Mesothelial cell of epicardium (in vitro differentiated cells): ENCODE measurements around the gene HOXD3. TPM values are rescaled to one million over a fixed set of nuclear protein-coding genes. Genes with fewer than 3 reads are reported as not detected.

Experiments used
- DNase-seq, 2 experiments: peaks; one replicate each; pipeline ENCODE4 v3.0.0; 2021; ENCODE audit warnings: low spot score in 2 of 2; ENCODE audit not compliant: unreplicated experiment in 2 of 2
- H3K27ac Mint-ChIP-seq: 2 replicates; pipeline ENCODE4 v1.8.0; 2021; ENCODE audit warnings: mixed read lengths
- H3K27me3 Mint-ChIP-seq: 2 replicates; pipeline ENCODE4 v1.8.0; 2021; ENCODE audit warnings: low read depth, mixed read lengths
- H3K36me3 Mint-ChIP-seq: 2 replicates; pipeline ENCODE4 v1.8.0; 2021; ENCODE audit warnings: mixed read lengths
- H3K4me1 Mint-ChIP-seq: 2 replicates; pipeline ENCODE4 v1.8.0; 2021; ENCODE audit warnings: mixed read lengths
- H3K4me3 Mint-ChIP-seq: 2 replicates; pipeline ENCODE4 v1.8.0; 2021; ENCODE audit warnings: mild to moderate bottlenecking, moderate library complexity, mixed read lengths
- H3K9me3 Mint-ChIP-seq: 2 replicates; pipeline ENCODE4 v1.8.0; 2021; ENCODE audit warnings: mixed read lengths
- CTCF ChIP-seq: fragments of 200-600 bp; sonication (generic); IDR thresholded peaks from one replicate; pipeline ENCODE4 v1.5.0; 2021; ENCODE audit warnings: antibody characterized with exemption; ENCODE audit not compliant: unreplicated experiment
- total RNA-seq: library from RNA; stranded (reverse); gene quantifications from 3 replicates; pipeline ENCODE4 v1.2.1, GENCODE V29; 2021

Gene HOXD3
- total RNA-seq, 1 donor from 2014 or later, result 1.1 TPM

DNA sequence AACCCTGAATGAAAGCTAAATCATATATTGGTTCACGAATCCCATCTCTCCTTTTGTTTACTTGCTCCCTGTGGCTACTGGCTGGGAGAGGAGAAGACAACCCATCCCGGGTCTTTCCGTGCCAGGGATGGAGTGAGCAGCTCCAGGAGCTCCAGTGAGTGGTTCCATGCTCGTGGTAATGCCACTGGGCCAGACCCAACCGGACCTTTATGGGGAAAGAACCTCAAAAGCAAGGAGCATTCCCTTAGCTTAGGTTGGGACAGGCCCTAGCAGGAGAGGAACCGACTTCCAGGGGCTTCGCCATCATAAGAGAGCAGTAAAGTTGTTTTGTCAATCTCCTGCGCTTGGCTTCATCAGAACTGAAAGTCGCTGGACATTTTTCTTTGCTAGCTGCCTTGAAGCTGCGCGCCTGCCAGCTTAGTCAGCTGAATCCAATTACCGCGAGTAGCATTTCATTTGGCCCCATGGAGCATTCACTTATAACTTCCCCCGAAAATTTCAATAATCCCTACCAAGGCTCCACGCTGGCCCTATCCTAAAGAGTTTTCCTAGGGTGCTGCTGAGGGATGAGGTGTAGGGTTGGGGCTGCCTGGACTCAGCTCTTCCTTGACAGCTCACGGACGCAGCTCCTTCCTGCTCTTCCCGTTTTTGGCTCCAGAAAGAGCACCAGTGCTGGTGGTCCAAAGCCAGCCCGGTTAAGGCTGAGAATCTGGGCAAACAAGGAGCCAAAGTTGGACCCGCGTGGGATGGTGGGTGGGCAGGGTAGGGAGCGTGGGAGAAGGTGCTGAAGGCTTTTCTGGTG lies 4.9 kb downstream of the HOXD3 start:
- Mint-ChIP-seq H3K4me1 (peaks cover 29% of the 10 kb centered on the region), H3K27ac (no peak overlapping the region), H3K9me3 (no peaks in the 10 kb centered on the region), H3K4me3 (no peak overlapping the region), H3K27me3 (peaks cover 97% of the 10 kb centered on the region), H3K36me3 (no peaks in the 10 kb centered on the region)
- no peak for TF ChIP-seq CTCF
- no peak for DNase-seq

DNA sequence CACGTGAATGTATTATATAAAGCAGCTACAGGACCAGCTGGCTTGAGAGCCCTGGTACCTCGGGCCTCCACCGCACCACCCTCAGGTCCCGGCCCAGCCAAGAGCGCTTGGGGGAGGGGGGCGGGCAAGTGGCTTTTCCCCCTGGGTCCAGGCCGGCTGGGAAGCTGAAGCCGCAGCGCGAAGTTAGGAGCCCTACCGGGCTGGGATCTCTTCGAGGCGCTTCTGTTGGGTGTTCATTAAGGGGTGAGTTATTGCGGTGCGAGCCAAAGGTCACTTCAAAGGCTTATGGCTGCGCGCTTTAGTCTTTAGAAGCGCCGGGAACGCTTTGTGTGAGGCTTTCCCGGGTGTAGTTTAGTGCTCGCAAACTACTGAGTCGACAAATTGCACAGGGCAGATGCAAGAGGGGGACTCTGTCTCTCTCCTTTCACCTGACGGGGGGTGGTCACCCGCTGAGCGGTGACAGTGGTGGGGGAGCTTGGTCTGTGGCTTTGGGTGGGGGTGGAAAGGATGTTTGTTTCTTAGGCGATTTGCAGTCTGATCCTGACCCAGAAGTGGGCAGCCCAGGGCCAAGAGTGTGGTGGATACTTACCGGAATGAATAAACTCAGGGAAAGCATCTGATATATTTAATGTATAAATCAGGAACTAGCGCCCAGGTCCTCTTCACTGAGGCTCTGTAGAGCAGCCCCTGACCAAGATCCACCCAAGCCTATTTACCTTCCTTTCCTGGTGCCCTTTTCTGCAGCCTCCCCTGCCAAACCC lies 6.0 kb downstream of the HOXD3 start:
- Mint-ChIP-seq H3K27ac (no peak overlapping the region), H3K4me1 (peaks cover 22% of the 10 kb centered on the region), H3K9me3 (no peaks in the 10 kb centered on the region), H3K27me3 (peaks cover 98% of the 10 kb centered on the region), H3K36me3 (no peaks in the 10 kb centered on the region), H3K4me3 (no peak overlapping the region)
- no peak for DNase-seq
- TF ChIP-seq CTCF, result no peak

- TF ChIP-seq CTCF, result no peak
- Mint-ChIP-seq H3K27ac (no peak overlapping the region), H3K27me3 (peaks cover 98% of the 10 kb centered on the region), H3K4me3 (no peak overlapping the region), H3K9me3 (no peaks in the 10 kb centered on the region), H3K36me3 (no peaks in the 10 kb centered on the region), H3K4me1 (peaks cover 19% of the 10 kb centered on the region)
- no peak for DNase-seq
Observed at GRCh38 chr2:176163672-176164056, 6.6 kb downstream of the HOXD3 start.

DNA sequence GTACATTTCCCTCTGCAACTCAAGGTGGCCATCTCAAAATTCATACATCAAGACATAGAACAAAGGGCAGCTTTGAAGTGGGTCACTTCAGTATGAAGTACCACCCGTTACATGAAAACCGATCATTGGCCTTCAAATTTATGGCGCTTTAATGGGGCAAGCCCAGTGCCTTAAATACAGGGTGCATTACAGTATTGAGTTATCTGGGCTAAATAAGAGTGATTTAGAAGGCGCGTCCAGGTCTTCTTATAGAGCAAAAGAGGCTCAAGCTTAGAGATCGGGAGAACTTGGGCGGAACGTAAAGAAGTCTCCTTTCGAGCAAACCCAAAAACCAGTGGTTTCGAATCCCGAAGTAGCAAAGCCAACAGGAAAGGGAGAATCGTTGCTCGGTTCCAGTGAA lies 7.1 kb downstream of the HOXD3 start:
- H3K4me3 Mint-ChIP-seq, result no peak overlapping the region
- TF ChIP-seq CTCF, result no peak
- no peak for DNase-seq
- no peak overlapping the region for H3K27ac Mint-ChIP-seq
- H3K9me3 Mint-ChIP-seq, result no peaks in the 10 kb centered on the region
- H3K36me3 Mint-ChIP-seq, result no peaks in the 10 kb centered on the region
- peaks cover 97% of the 10 kb centered on the region for H3K27me3 Mint-ChIP-seq
- H3K4me1 Mint-ChIP-seq, result peaks cover 19% of the 10 kb centered on the region

- Mint-ChIP-seq H3K27ac (no peak overlapping the region), H3K9me3 (no peaks in the 10 kb centered on the region), H3K4me1 (peaks cover 19% of the 10 kb centered on the region), H3K36me3 (no peaks in the 10 kb centered on the region), H3K4me3 (peak overlapping the region; percentile 33), H3K27me3 (peaks cover 97% of the 10 kb centered on the region)
- TF ChIP-seq CTCF, result no peak
- DNase-seq, result no peak
Observed at GRCh38 chr2:176164611-176165369, 7.7 kb downstream of the HOXD3 start.
